ENCODE data around the gene KANK4.
"Not testable (repeated sequence)": the region's sequence is repeated elsewhere in the genome, so short reads cannot be mapped to it uniquely, and the experiment has no call there.

KANK4 gene

DNA sequence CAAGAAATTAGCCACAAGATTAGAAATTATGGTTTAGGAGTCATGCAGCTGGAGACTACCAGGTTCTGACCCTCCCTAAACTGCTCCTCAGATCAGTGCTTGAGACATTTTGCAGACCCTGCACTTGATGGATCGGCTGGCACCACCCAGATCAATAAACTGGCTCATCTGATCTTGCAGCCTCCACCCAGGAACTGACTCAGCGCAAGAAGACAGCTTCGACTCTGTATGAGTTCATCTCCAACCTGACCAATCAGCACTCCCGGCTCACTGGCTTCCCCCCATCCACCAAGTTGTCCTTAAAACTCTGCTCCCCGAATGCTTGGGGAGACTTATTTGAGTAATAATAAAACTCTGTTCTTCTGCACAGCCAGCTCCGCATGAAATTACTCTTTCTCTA is 84.5 kb downstream of the KANK4 start:
- DNase-seq, result no peak

DNA sequence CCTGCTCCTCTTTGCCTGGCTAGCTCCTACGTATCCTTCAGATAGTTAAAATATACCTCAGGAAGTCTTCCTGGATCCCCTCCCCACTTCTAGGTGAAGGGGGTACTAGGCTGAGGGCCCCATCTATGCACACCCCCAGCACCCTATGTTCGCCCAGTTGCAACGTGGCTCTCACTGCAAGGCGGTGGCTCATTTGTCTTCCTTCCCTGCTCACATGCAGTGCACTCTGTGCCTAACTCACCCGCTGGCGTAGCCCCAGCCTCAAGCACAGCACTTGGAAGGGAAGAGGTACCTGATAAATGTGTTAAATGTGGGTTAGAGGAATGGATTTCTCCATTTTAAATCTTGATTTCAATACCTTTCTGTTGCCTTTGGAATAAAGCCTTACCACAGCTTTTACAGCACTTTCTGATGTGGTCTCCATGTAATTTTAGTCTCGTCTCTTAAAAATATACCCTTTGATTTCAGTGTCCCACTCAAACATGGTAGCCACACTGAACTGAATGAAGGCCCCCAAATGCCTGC is 85.2 kb downstream of the KANK4 start:
- no peak for DNase-seq

- no peak for DNase-seq
Measured at GRCh38 chr1:62232871-62233278, 86.4 kb downstream of the KANK4 start.

- DNase-seq, result no peak
Measured at GRCh38 chr1:62230718-62231117, 88.5 kb downstream of the KANK4 start.

DNA sequence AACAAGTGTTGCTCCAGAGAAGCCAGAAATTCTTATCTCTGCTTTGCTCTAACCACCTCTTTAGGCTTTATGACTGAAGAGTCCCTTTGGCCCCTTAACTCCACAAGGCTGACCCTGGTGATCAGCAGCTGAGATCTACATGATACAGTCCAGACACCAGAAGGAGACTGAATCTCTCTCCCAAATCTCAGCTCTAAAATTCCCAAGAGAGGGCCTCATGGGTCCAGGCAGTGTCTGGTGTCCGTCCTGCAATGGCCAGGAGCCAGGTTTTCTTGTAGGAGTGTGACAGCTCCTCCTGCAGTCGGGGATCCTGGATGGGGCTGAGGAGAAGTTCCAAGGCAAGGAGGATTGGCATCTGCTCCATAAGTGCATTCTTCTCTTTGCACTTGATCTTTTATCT is 89.3 kb downstream of the KANK4 start:
- no peak for DNase-seq

DNA sequence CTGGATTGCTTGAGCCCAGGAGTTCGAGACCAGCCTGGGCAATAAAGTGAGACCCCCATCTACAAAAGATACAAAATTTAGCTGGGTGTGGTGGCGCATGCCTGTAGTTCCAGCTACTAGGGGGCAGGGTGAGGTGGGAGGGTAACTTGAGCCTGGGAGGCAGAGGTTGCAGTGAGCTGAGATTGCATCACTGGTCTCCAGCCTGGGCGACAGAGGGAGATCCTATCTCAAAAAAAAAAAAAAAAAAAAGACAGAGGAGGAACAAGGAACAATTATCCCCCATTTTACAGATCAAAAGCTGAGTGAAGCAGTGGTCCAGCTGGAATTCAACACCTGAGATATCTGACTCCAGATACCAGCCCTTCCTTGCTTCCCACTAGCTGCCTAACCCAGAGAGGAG is 89.8 kb downstream of the KANK4 start:
- DNase-seq, result no peak

- no peak for DNase-seq
Measured at GRCh38 chr1:62228883-62229187, 90.4 kb downstream of the KANK4 start.

GRCh38 chr1:62228136-62228882 is 90.9 kb downstream of the KANK4 start:
- DNase-seq, result no peak

- DNase-seq, result no peak
Measured at GRCh38 chr1:62227496-62227895, 91.7 kb downstream of the KANK4 start.

DNA sequence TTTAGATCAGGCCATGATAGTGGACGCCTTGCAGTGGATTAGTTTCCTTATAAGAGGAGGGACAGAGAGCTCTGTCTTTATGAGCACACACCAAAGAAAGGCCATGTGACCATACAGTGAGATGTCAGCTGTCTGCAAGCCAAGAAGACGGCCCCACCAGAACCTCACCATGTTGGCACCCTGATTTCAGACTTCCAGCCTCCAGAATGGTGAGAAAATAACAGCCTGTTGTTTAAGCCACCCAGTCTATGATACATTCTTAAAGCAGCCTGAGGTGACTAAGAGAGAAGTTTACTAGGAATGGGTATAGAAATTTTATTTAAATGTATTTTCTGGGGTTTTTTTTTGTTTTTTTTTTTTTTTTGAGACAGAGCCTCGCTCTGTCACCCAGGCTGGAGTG is 95.1 kb downstream of the KANK4 start:
- no peak for DNase-seq

GRCh38 chr1:62222321-62222720 is 96.9 kb downstream of the KANK4 start:
- no peak for DNase-seq

GRCh38 chr1:62221171-62221570 is 98.1 kb downstream of the KANK4 start:
- no peak for DNase-seq

DNA sequence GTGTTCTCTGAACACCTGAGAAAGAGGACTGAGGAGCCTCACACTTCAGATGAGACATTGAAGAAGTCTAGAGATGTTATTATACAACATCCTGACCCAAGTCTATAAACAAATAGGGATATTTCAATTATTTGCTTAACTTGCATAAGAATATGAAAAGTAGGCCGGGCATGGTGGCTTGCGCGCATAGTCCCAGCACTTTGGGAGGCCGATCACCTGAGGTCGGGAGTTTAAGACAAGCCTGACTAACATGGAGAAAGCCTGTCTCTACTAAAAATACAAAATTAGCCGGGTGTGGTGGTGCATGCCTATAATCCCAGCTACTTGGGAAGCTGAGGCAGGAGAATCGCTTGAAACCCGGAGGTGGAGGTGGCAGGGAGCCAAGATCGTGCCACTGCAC is 98.8 kb downstream of the KANK4 start:
- DNase-seq, result not testable (repeated sequence)

GRCh38 chr1:62218604-62219003 is 100.6 kb downstream of the KANK4 start:
- DNase-seq, result no peak

DNA sequence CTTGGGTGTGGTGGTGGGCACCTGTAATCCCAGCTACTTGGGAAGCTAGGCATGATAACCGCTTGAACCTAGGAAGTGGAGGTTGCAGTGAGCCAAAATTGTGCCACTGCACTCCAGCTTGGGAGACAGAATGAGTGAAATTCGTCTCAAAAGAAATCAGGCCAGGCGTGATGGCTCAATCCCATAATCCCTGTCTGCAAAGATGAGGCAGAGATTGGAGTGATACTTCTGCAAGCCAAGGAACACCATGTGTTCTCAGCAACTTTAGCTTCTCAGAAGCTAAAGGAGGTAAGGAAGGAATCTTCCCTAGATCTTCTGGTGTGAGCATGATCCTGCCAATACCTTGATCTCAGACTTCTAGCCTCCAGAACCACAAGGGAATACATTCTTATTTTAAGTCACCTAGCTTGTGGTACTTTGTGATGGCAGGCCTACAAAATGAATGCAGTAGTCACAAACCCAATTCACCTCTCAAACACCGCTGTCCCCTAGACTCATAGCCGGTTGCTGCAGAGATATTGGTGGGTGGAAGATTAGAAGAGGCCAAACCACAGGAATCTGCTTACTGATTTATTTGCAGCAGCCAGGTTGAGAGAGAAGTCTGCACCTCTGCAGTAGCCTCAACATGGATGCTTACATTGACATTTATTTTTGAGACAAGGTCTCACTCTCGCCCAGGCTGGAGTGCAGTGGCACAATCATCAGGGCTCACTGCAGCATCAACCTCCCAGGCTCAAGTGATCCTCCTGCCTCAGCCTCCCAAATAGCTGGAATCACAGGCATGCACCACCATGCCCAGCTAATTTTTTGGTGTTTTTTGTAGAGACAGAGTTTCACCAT is 105.9 kb downstream of the KANK4 start:
- DNase-seq, result no peak

DNA sequence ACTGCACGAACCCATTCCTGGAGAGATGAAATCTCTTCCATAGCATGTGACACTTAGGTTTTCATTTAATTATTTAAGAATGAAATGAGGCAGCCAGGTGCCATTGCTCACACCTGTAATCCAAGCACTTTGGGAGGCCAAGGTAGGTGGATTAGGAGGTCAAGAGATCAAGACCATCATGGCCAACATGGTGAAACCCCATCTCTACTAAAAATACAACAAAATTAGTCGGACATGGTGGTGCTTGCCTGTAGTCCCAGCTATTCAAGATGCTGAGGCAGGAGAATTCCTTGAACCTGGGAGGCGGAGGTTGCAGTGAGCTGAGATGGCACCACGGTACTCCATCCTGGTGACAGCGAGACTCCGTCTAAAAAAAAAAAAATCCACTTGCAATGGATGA is 106.8 kb downstream of the KANK4 start:
- DNase-seq, result no peak

DNA sequence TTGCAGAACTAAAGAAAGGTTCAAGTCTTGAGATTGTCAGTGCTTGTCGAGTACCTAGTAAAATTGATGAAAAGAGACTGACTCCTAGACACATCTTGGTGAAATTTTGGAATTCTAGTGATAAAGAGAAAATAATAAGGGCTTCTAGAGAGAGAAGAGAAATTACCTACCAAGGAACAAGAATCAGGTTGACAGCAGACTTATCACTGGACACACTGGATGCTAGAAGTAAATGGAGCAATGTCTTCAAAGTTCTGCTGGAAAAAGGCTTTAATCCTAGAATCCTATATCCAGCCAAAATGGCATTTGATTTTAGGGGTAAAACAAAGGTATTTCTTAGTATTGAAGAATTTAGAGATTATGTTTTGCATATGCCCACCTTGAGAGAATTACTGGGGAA is 108.3 kb downstream of the KANK4 start:
- no peak for DNase-seq

GRCh38 chr1:62209931-62210595 is 109.2 kb downstream of the KANK4 start:
- no peak for DNase-seq

GRCh38 chr1:62208970-62209369 is 110.3 kb downstream of the KANK4 start:
- no peak for DNase-seq

DNA sequence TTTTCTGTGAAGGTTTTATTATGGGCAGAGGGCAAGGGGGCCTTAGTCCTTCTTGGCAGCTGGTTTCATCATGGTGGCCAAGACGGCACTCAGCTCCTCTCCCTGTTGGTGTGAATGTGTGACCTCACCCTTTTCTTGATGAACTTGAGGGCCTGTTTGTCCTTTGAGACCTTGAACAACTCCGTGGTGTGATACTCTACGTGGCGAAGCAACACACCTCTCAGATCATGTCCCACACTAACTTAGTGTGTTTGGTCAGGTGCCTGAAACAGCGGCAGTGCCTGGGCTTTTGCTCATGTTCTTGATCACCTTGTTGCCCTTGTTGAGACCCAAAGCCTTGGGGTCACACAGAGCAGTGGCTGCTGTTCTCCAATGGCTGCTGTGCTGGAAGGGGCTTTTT is 111.1 kb downstream of the KANK4 start:
- no peak for DNase-seq

- no peak for DNase-seq
Measured at GRCh38 chr1:62207187-62207586, 112.0 kb downstream of the KANK4 start.

DNA sequence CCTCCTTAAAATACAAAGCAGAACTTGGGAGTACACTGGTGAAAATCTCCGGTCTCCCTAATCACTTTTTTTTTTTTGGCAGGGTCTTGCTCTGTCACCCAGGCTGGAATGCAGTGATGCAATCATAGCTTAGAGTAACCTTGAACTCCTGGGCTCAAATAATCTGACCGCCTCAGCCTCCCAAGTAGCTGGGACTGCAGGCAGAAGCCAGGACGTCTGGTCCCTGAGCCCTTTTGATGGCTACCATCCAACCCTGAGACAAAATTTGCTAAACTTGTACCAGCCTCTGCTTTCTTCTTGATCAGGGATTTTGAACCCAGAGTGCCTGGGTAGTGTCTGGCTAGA is 120.5 kb downstream of the KANK4 start:
- DNase-seq, result no peak

- DNase-seq, result no peak
Measured at GRCh38 chr1:62198069-62198780, 121.0 kb downstream of the KANK4 start.

Measured in activated CD4-positive, alpha-beta T cell treated with anti-CD3 and anti-CD28 coated beads for 4 hours (primary cell).